ENCODE measurements around the gene LPCAT1.

DNA sequence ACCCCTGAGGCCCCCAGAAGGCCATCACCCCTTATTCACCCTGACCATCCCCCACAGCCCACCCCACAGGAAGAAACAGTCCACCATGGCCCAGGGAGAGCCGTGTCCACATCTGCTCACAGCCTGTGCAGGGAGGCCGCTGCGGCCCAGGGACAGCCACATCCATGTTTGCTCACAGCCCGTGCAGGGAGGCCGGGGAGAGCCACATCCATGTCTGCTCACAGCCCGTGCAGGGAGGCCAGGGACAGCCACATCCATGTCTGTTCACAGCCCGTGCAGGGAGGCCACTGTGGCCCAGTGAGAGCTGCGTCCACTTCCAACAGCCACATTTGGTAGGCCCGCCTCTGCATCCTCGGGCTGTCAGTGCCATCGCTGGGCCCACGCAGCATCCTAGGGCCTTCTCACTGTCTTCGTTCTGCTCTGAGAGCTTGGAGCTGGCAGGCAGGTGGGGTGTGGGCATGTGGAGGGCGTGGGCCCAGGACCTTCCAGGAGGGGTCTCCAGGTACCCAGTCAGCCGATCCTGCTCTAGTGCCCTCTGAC, 38.1 kb downstream of the LPCAT1 start:
- TF ChIP-seq EZH2 (IDR thresholded peaks at IDR 0.05; ENCODE audit: insufficient read depth, poor library complexity, severe bottlenecking) (no peak), EZH2phosphoT487 (IDR thresholded peaks at IDR 0.05; ENCODE audit: insufficient read depth, low read depth) (no peak)
